Fibroblast of skin of right quadriceps (primary cell): ENCODE results near the gene ALDH3B2.

Source experiments
- DNase-seq: peaks from one replicate; pipeline ENCODE4 v3.0.0-alpha.2; 2013

ALDH3B2 gene

GRCh38 chr11:67612751-67613150, 61.7 kb downstream of the ALDH3B2 start:
- no peak for DNase-seq
